K562 (cell line): Measurements from ENCODE around the gene PIP5K1B. TPM values are rescaled to one million over a fixed set of nuclear protein-coding genes. Genes with fewer than 3 reads are reported as not detected.

Experiments used
- BDP1 ChIP-seq: IDR thresholded peaks from 3 replicates; pipeline ENCODE4 v1.6.1; 2011; ENCODE audit not compliant: insufficient read length, insufficient read depth
- HDAC1 ChIP-seq, 2 experiments: fragments of 450-650 bp; IDR thresholded peaks; 2 replicates each; pipeline ENCODE4 v1.6.1; 2016 to 2017; ENCODE audit warnings: inconsistent platforms in 1 of 2, mild to moderate bottlenecking in 1 of 2, moderate library complexity in 1 of 2
- HNRNPUL1 ChIP-seq: fragments of 200-400 bp; formaldehyde crosslinking; IDR thresholded peaks from 2 replicates; pipeline ENCODE4 v1.6.1; 2017; ENCODE audit warnings: low read length
- ILK ChIP-seq: fragments of 450-650 bp; IDR thresholded peaks from 2 replicates; pipeline ENCODE4 v1.6.1; 2016; ENCODE audit warnings: missing genetic modification characterization, low read depth, mild to moderate bottlenecking, missing compliant biosample characterization, moderate library complexity, borderline replicate concordance
- MAX ChIP-seq: sonication (generic); formaldehyde crosslinking; IDR thresholded peaks from 2 replicates; pipeline ENCODE4 v1.9.0; 2022; ENCODE audit warnings: mild to moderate bottlenecking, missing genetic modification reagents
- MCM5 ChIP-seq: fragments of 450-650 bp; IDR thresholded peaks from 2 replicates; pipeline ENCODE4 v1.6.1; 2016; ENCODE audit warnings: low read depth
- MGA ChIP-seq: fragments of 450-650 bp; IDR thresholded peaks from 2 replicates; pipeline ENCODE4 v1.6.1; 2016; ENCODE audit warnings: mild to moderate bottlenecking, moderate library complexity
- NCOA4 ChIP-seq: fragments of 450-650 bp; IDR thresholded peaks from 2 replicates; pipeline ENCODE4 v1.6.1; 2018; ENCODE audit warnings: mild to moderate bottlenecking; ENCODE audit not compliant: partially characterized antibody
- PTBP1 ChIP-seq: fragments of 200-400 bp; formaldehyde crosslinking; IDR thresholded peaks from 2 replicates; pipeline ENCODE4 v1.6.1; 2017; ENCODE audit warnings: low read depth, low read length
- ZNF197 ChIP-seq: fragments of 200-800 bp; sonication (Bioruptor generic); IDR thresholded peaks from 2 replicates; pipeline ENCODE4 v1.6.1; 2016; ENCODE audit warnings: low read depth, missing genetic modification characterization, missing compliant biosample characterization
- ZNF699 ChIP-seq: fragments of 250-450 bp; sonication (Bioruptor Pico); IDR thresholded peaks from 2 replicates; pipeline ENCODE4 v1.8.0; 2021; ENCODE audit warnings: mild to moderate bottlenecking, moderate library complexity; ENCODE audit not compliant: insufficient replicate concordance
- polyA plus RNA-seq, 8 experiments: library from polyadenylated mRNA; depleted of rRNA in 4 of 8; stranded (reverse) in 5 of 8; unstranded in 3 of 8; fragments of >200 nt; fragmentation: Nextera tagmentation in 2 of 8; fragmentation: Illumina TruSeq in 1 of 8; extraction: Ambion mirVana in 2 of 8; extraction: Trizol in 1 of 8; gene quantifications; 2 replicates each; pipeline versions ENCODE4 v1.2.1 to v1.2.3, GENCODE V29; 2011 to 2014; ENCODE audit warnings: inconsistent platforms in 1 of 8, missing spikeins in 1 of 8
- total RNA-seq, 7 experiments: library from RNA; depleted of rRNA in 6 of 7; stranded (reverse); fragments of >200 nt in 6 of 7; fragmentation: Illumina TruSeq in 2 of 7; extraction: Trizol in 2 of 7; gene quantifications; 2 replicates each; pipeline versions ENCODE4 v1.2.1 to v1.2.3, GENCODE V29; 2011 to 2021; ENCODE audit warnings: low replicate concordance in 1 of 7

The PIP5K1B gene
- total and polyA plus RNA-seq, 9 of the 15 experiments (the other 6 are each of a cell fraction or from before 2014, with no cell fraction given), result 3.1 to 12.9 (median 7.4) TPM

- TF ChIP-seq MGA (no peak), NCOA4 (no peak), MAX (CRISPR knock-in tag) (no peak), MCM5 (no peak), ZNF699 (no peak), HDAC1 (IDR thresholded peaks at IDR 0.05) (no peak), PTBP1 (no peak), HNRNPUL1 (no peak), ILK (tag) (no peak), ZNF197 (CRISPR knock-in tag) (no peak), BDP1 (no peak)
Measured at GRCh38 chr9:68933434-68934328, 228.6 kb downstream of the PIP5K1B start (continued).
